ENCODE measurements around the gene F8.

F8 gene

GRCh38 chrX:154824638-154825037, 197.9 kb downstream of the F8 start:
- POLR2A ChIA-PET = interaction anchor here (0.7 kb wide), 1 partner anchor 369 kb away, joined by 3 read pairs; no protein-coding TSS in a partner anchor
- CTCF ChIA-PET = no interaction called here
- no peaks in the 10 kb centered on the region for H3K36me3 ChIP-seq (ENCODE audit: control insufficient read depth in 2 of 2, insufficient read depth in 1 of 2, low read length in 2 of 2)
- no peaks in the 10 kb centered on the region for H3K4me1 ChIP-seq (ENCODE audit: control insufficient read depth, insufficient read depth, low read length)
- H3K27ac ChIP-seq (ENCODE audit: extremely low read depth, low read depth, low read length) = no peak overlapping the region
- H3K9me3 ChIP-seq (ENCODE audit: control insufficient read depth, insufficient read depth, low read depth, low read length) = no peaks in the 10 kb centered on the region; the same call in 1 of the 2 replicates
- no peak overlapping the region for H3K4me3 ChIP-seq (ENCODE audit: low read depth, low read length)
- TF ChIP-seq ZNF544 (tag by site-specific recombination; IDR thresholded peaks at IDR 0.05) = no peak
- TF ChIP-seq ZNF48 (tag by site-specific recombination; IDR thresholded peaks at IDR 0.05) = no peak
- TF ChIP-seq ZNF830 (tag by site-specific recombination; IDR thresholded peaks at IDR 0.05; ENCODE audit: low read depth) = no peak
- no peak for TF ChIP-seq ZNF423 (tag by site-specific recombination; IDR thresholded peaks at IDR 0.05)
- TF ChIP-seq ZNF610 (tag by site-specific recombination; IDR thresholded peaks at IDR 0.05; ENCODE audit: borderline replicate concordance) = no peak
- no peak for TF ChIP-seq ZNF514 (tag by site-specific recombination; IDR thresholded peaks at IDR 0.05)
- TF ChIP-seq HOXC10 (CRISPR knock-in tag; IDR thresholded peaks at IDR 0.05) = no peak
- no peak for TF ChIP-seq ZXDB (tag by site-specific recombination; IDR thresholded peaks at IDR 0.05)
- TF ChIP-seq ZNF398 (tag by site-specific recombination; IDR thresholded peaks at IDR 0.05) = no peak
- TF ChIP-seq ZNF658 (tag by site-specific recombination; IDR thresholded peaks at IDR 0.05) = no peak
- TF ChIP-seq ZNF138 (tag by site-specific recombination; IDR thresholded peaks at IDR 0.05; ENCODE audit: borderline replicate concordance) = no peak
- no peak for TF ChIP-seq ZNF292 (tag by site-specific recombination; IDR thresholded peaks at IDR 0.05; ENCODE audit: borderline replicate concordance, low read depth)
- no peak for TF ChIP-seq ZNF266 (tag by site-specific recombination; IDR thresholded peaks at IDR 0.05; ENCODE audit: low read depth)

DNA sequence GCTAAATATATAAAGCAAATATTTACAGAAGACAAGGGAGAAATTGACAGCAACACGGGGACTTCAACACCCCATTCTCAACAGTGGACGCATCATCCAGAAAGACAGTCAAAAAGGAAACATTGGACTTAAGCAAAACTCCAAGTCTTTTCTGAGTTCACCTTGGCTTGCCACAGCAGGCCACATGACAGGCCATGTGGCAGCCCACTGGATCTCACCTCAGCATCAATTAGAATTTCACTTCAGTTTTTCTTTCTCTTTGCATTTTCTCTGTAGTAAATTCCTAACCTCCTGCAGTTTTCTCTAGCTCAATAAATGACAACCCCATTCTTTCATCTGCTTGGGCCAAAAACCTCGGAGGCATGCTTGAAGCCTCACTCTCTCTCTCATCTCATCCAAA, 200.5 kb downstream of the F8 start:
- Histone ChIP-seq H3K27ac (ENCODE audit: extremely low read depth, low read depth, low read length) (no peak overlapping the region), H3K4me1 (ENCODE audit: control insufficient read depth, insufficient read depth, low read length) (no peaks in the 10 kb centered on the region), H3K9me3 (ENCODE audit: control insufficient read depth, insufficient read depth, low read depth, low read length) (no peaks in the 10 kb centered on the region; the same call in 1 of the 2 replicates), H3K4me3 (ENCODE audit: low read depth, low read length) (no peak overlapping the region), H3K36me3 (ENCODE audit: control insufficient read depth in 2 of 2, insufficient read depth in 1 of 2, low read length in 2 of 2) (no peaks in the 10 kb centered on the region)
- ChIA-PET POLR2A (no interaction called here), CTCF (no interaction called here)
- TF ChIP-seq ZNF624 (tag by site-specific recombination; IDR thresholded peaks at IDR 0.05) (no peak), EGR2 (tag by site-specific recombination; IDR thresholded peaks at IDR 0.05; ENCODE audit: low read depth) (no peak), SETDB1 (IDR thresholded peaks at IDR 0.05; ENCODE audit: insufficient read length, low read length) (no peak), ZNF585B (tag by site-specific recombination; IDR thresholded peaks at IDR 0.05) (no peak), ZNF394 (tag by site-specific recombination; IDR thresholded peaks at IDR 0.05; ENCODE audit: borderline replicate concordance) (no peak), ZNF670 (tag by site-specific recombination; IDR thresholded peaks at IDR 0.05; ENCODE audit: low read depth) (no peak), ZNF701 (tag by site-specific recombination; IDR thresholded peaks at IDR 0.05) (no peak), GFI1B (tag by site-specific recombination; IDR thresholded peaks at IDR 0.05) (no peak), MZF1 (tag by site-specific recombination; IDR thresholded peaks at IDR 0.05; ENCODE audit: borderline replicate concordance) (no peak), ATF2 (tag by site-specific recombination; IDR thresholded peaks at IDR 0.05; ENCODE audit: low read depth) (no peak), ZNF202 (tag by site-specific recombination; IDR thresholded peaks at IDR 0.05; ENCODE audit: borderline replicate concordance) (no peak), ZNF645 (tag by site-specific recombination; IDR thresholded peaks at IDR 0.05) (no peak), HOXD13 (CRISPR knock-in tag; IDR thresholded peaks at IDR 0.05; ENCODE audit: borderline replicate concordance) (no peak), GLI2 (tag by site-specific recombination; IDR thresholded peaks at IDR 0.05; ENCODE audit: borderline replicate concordance, low read depth) (no peak), ZNF510 (tag by site-specific recombination; IDR thresholded peaks at IDR 0.05; ENCODE audit: insufficient replicate concordance) (no peak), KLF7 (tag by site-specific recombination; IDR thresholded peaks at IDR 0.05; ENCODE audit: borderline replicate concordance) (no peak)

Measured in HEK293 (cell line).